Heart left ventricle (tissue), 16 donors: ENCODE results near the gene STRADA. TPM values are rescaled to one million over a fixed set of nuclear protein-coding genes. Genes with fewer than 3 reads are reported as not detected.

ENCODE experiments used
- ATAC-seq, 4 donors: fragments of 200-7000 bp; cut with Tn5 transposase; one replicate each; pipeline ENCODE4 v1.9.1; 2020 to 2022; ENCODE audit warnings: moderate library complexity in 4 of 4, mild to moderate bottlenecking in 3 of 4, moderate number of reproducible peaks in 1 of 4
- DNase-seq, 5 donors: peaks; one replicate each; pipeline ENCODE4 v3.0.0-alpha.2; 2020
- H3K27ac ChIP-seq, 12 donors: fragments of 200-600 bp; sonication (generic) in 4 of 12; one replicate each; pipeline versions ENCODE4 v1.5.0 to v1.8.0; 2016 to 2022; ENCODE audit warnings: mild to moderate bottlenecking in 2 of 12
- H3K27me3 ChIP-seq, 9 donors: fragments of 200-600 bp; sonication (generic) in 2 of 9; one replicate each; pipeline versions ENCODE4 v1.5.1 to v1.8.0; 2016 to 2022; ENCODE audit warnings: mild to moderate bottlenecking in 3 of 9
- H3K36me3 ChIP-seq, 9 donors: fragments of 200-600 bp; sonication (generic) in 2 of 9; one replicate each; pipeline versions ENCODE4 v1.5.0 to v1.8.0; 2018 to 2022; ENCODE audit warnings: mild to moderate bottlenecking in 2 of 9
- H3K4me1 ChIP-seq, 12 donors: fragments of 200-600 bp; sonication (generic) in 4 of 12; one replicate each; pipeline versions ENCODE4 v1.5.0 to v1.8.0; 2016 to 2022; ENCODE audit warnings: mild to moderate bottlenecking in 3 of 12
- H3K4me3 ChIP-seq, 12 donors: fragments of 200-600 bp; sonication (generic) in 4 of 12; one replicate each; pipeline versions ENCODE4 v1.5.0 to v1.8.0; 2017 to 2022; ENCODE audit warnings: mild to moderate bottlenecking in 9 of 12, moderate library complexity in 4 of 12
- H3K9me3 ChIP-seq, 12 donors: fragments of 200-600 bp; sonication (generic) in 4 of 12; one replicate each; pipeline versions ENCODE4 v1.5.0 to v1.8.0; 2016 to 2022; ENCODE audit warnings: mild to moderate bottlenecking in 1 of 12
- POLR2A ChIP-seq, 2 donors: fragments of 450-650 bp; IDR thresholded peaks; one replicate each; pipeline ENCODE4 v1.6.1; 2017; ENCODE audit warnings: antibody characterized with exemption in 2 of 2, mild to moderate bottlenecking in 2 of 2, moderate library complexity in 2 of 2
- WGBS, 4 donors: extraction: QIAGEN DNeasy Blood & Tissue Kit in 2 of 4; methylation state at CpG; one replicate each; pipeline versions ENCODE4 v1.1.5 to v1.1.7; 2013 to 2018; 5-methylcytosine and 5-hydroxymethylcytosine counted together
- intact Hi-C, 10 donors: fragments of 100-400 bp; cut with DNase I; formaldehyde crosslinking; loops; one replicate each; pipeline versions ENCODE4 v1.11.1 to v1.14.2; 2022
- polyA plus RNA-seq, 2 donors: library from polyadenylated mRNA; stranded (reverse); fragments of 200-250 nt; gene quantifications; one replicate each; pipeline ENCODE4 v1.2.3, GENCODE V29; 2013
- total RNA-seq, 9 donors: library from RNA; depleted of rRNA in 2 of 9; stranded (reverse); fragments of >200 nt in 2 of 9; fragmentation: NEBNext Ultra II Directional in 3 of 9; extraction: Animal tissue kit (Norgen Biotek cat#: 25700) in 3 of 9; gene quantifications; one replicate each; pipeline versions ENCODE4 v1.1.0 to v1.2.4, GENCODE V29; 2016 to 2023
- TF ChIP-seq, protein P1 (sequence below), 12 donors: fragments of 200-600 bp; sonication (generic) in 4 of 12; IDR thresholded peaks; one replicate each; pipeline versions ENCODE4 v1.5.0 to v1.8.0; 2018 to 2022; ENCODE audit warnings: antibody characterized with exemption in 12 of 12, mild to moderate bottlenecking in 5 of 12
- donor health status: ischemic (EF 13 %, LVEDD 7.1; RV severe dilation, severe dysfunction).
- donor health status: healthy with polysubstance abuse.
- donor health status: DM: no; HTN: yes; CAD: no.
- donor health status: DM: no; HTN: no; CAD: no.
- donor health status: ischemic (EF 25% LVEDD 6.9; RV normal size, moderate dysfunction).
- donor health status: ischemic (EF 25% LVEDD 5.7; RV mildly dilated, moderate dysfunction).
- donor health status: healthy.
- donor health status: DM: yes; HTN: yes; CAD: no.
- donor health status: ischemic (EF 35%, LVEDD 5.7; RV mildly dilated, moderate dysfunction).
- donor health status: nonischemic (EF 11% LVEDD 7.7; RV severe dilation, severe dysfunction).
- donor health status: DM: yes; HTN: yes; CAD: no.
- donor health status: PGD.
- donor health status: ischemic (EF 29% LVEDD 5.4; RV normal size, mild dysfunction).
- donor health status: nonischemic (EF 23%, LVEDD 6.1; RV moderate dilation, normal function).

The STRADA gene
- total and polyA plus RNA-seq, 11 donors = 10.2 to 26.1 (median 15.4) TPM

DNA sequence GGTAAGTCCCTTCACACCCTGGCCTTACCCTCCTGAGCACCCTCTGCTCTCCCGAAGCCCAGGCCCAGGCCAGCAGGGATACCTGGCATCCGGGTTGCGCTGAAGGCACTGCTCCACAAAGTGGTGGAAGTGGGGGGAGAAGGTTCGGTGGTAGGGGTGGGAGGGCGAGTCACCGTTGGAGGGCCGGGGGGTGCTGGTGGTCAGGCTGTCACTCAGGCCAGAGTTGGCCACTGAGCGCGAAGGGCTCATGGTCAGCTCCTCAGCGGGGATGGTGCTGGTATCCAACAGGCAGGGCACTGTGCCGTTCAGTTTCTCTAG is 37.4 kb downstream of the STRADA start:
- ATAC-seq (no peak), DNase-seq (no peak)
- Histone ChIP-seq H3K27me3 (no peaks in the 10 kb centered on the region), H3K27ac (no peak overlapping the region), H3K4me3 (no peak overlapping the region), H3K4me1 (peaks cover 0 to 38% (median 13%) of the 10 kb centered on the region in 12 donors), H3K9me3 (no peaks in the 10 kb centered on the region), H3K36me3 (peaks cover 0 to 68% (median 56%) of the 10 kb centered on the region in 9 donors)
- intact Hi-C loops = loop anchor here in 2 of 10 donors (5.0 kb wide), 2 partner anchors 38 to 82 kb away; partner anchors contain the start of genes MAP3K3 (in 1 of the 2) and STRADA (in 1 of the 2)
- WGBS, 4 donors = 90 to 94% (median 91%) methylated on average over 7 to 11 of the region's 11 CpGs
- no peak for TF ChIP-seq POLR2A (IDR thresholded peaks at IDR 0.05)
- TF ChIP-seq, protein P1, sequence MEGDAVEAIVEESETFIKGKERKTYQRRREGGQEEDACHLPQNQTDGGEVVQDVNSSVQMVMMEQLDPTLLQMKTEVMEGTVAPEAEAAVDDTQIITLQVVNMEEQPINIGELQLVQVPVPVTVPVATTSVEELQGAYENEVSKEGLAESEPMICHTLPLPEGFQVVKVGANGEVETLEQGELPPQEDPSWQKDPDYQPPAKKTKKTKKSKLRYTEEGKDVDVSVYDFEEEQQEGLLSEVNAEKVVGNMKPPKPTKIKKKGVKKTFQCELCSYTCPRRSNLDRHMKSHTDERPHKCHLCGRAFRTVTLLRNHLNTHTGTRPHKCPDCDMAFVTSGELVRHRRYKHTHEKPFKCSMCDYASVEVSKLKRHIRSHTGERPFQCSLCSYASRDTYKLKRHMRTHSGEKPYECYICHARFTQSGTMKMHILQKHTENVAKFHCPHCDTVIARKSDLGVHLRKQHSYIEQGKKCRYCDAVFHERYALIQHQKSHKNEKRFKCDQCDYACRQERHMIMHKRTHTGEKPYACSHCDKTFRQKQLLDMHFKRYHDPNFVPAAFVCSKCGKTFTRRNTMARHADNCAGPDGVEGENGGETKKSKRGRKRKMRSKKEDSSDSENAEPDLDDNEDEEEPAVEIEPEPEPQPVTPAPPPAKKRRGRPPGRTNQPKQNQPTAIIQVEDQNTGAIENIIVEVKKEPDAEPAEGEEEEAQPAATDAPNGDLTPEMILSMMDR (IDR thresholded peaks at IDR 0.05) = no peak

DNA sequence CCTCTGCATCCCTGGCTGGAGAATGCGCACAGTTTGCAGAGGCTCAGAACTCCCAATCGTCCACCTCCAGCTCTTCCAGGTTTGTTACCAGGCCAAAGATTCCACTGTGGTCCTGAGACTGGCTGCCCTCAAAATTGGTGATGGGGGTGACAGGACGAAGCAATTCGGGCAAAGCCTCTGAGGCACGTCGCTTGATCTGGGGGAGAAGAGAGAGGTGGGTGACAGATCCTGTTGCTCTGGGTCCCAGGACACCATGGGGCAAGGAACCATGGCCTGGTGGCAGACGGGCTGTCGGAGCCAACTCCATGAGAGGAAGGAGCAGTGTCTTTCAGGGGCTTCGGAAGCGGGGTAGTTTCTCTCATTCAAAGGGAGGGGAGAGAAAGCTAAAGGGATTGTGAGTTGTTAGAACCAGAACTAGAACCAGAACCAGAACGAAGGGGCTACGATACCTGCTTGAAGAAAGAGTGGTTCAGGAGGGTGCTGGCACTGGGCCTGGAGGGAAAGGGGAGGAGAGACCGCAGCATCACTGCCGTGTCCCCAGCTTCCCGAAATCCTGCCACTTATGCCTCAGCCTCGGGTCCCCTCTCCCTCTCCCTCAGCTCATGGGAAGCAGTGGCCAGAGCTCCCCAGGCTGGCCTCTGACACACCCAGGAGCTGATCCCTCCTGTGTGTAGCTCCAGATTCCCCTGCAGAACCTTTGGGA is 37.9 kb downstream of the STRADA start:
- Histone ChIP-seq H3K36me3 (peaks cover 0 to 63% (median 51%) of the 10 kb centered on the region in 9 donors), H3K9me3 (no peaks in the 10 kb centered on the region), H3K4me3 (no peak overlapping the region), H3K27me3 (no peaks in the 10 kb centered on the region), H3K27ac (no peak overlapping the region), H3K4me1 (peaks cover 0 to 38% (median 15%) of the 10 kb centered on the region in 12 donors)
- ATAC-seq = no peak
- TF ChIP-seq POLR2A (IDR thresholded peaks at IDR 0.05) = no peak
- TF ChIP-seq, protein P1 (IDR thresholded peaks at IDR 0.05) = no peak
- intact Hi-C loops = loop anchor here in 2 of 10 donors (5.0 kb wide), 2 partner anchors 39 to 81 kb away; partner anchors contain the start of genes MAP3K3 (in 1 of the 2) and STRADA (in 1 of the 2)
- no peak for DNase-seq
- 85 to 95% (median 90%) methylated on average over 15 to 16 of the region's 16 CpGs for WGBS, 4 donors

DNA sequence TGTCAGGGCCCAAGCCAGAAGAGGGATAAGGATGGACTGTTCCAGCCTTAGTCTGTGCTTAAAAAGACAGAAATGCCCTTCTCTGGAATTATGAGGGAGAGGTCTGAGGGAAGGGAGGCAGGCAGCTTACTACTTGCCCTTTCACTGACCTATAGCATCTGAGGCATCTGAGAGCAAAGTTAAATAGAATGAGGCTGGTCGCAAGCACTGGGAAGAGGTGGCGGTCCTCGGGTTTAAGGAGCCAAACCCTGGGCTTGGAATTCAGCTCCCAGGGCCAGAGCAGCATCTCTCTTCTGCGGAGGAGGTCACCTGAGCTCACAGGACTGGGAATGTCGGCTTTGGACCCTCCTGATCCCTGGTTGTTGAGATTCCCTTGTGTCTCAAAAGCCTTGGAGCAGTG is 38.6 kb downstream of the STRADA start:
- no peak for TF ChIP-seq POLR2A (IDR thresholded peaks at IDR 0.05)
- TF ChIP-seq, protein P1 (IDR thresholded peaks at IDR 0.05) = no peak
- ATAC-seq (no peak), DNase-seq (no peak)
- intact Hi-C loops = loop anchor here in 2 of 10 donors (5.0 kb wide), 2 partner anchors 39 to 81 kb away; partner anchors contain the start of genes MAP3K3 (in 1 of the 2) and STRADA (in 1 of the 2)
- Histone ChIP-seq H3K36me3 (peaks cover 0 to 56% (median 44%) of the 10 kb centered on the region in 9 donors), H3K9me3 (no peaks in the 10 kb centered on the region), H3K4me1 (peaks cover 0 to 43% (median 16%) of the 10 kb centered on the region in 12 donors), H3K4me3 (peak overlapping the region in 1 of 12 donors; percentile 73), H3K27me3 (no peaks in the 10 kb centered on the region), H3K27ac (peak overlapping the region in 1 of 12 donors; percentile 96)
- WGBS, 4 donors = 87 to 90% (median 89%) methylated on average over 5 of the region's 5 CpGs

DNA sequence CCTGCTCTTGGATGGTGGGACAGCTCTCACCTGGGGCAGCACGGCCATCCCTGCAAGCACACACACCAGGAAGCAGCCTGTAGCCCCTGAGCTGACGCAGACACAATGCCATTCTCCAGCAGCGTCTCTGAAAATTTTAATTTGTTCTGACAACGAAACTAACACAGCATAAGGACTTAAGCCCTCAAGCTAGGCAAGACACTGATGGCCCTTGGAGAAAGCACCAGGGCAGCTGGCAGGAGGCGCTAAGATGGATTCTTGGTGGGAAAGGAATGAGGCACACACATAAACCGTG is 38.9 kb downstream of the STRADA start:
- no peak for ATAC-seq
- DNase-seq = no peak
- Histone ChIP-seq H3K4me3 (peak overlapping the region in 1 of 12 donors; percentile 73), H3K9me3 (no peaks in the 10 kb centered on the region), H3K27ac (peak overlapping the region in 1 of 12 donors; percentile 96), H3K36me3 (peaks cover 0 to 53% (median 43%) of the 10 kb centered on the region in 9 donors), H3K27me3 (no peaks in the 10 kb centered on the region), H3K4me1 (peaks cover 0 to 46% (median 17%) of the 10 kb centered on the region in 12 donors)
- TF ChIP-seq, protein P1 (IDR thresholded peaks at IDR 0.05) = no peak
- TF ChIP-seq POLR2A (IDR thresholded peaks at IDR 0.05) = no peak
- WGBS, 4 donors = 87 to 91% (median 90%) methylated on average over 6 of the region's 6 CpGs
- intact Hi-C loops = loop anchor here in 2 of 10 donors (5.0 kb wide), 2 partner anchors 40 to 80 kb away; partner anchors contain the start of genes MAP3K3 (in 1 of the 2) and STRADA (in 1 of the 2)
